ENCODE measurements around the gene KIF26B.

DNA sequence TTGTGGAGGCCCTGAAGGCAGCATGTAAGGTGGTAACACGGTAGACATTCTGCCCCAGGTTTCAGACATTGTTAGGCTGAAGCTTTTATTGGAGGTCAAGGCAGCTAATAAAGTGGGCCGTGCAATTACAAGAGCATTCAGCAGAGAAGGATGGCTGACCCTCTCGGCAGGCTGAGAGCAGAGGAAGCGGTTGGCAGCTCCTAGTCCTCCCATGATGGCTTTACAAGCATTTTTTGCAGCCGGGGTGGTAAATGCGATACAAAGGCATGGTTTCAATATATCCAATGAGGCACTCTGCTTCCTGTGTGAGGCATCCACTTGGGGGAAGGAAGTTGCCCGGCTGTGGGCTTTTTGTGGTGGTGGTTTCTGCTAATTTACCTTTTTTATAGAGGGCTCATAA lies 14.6 kb downstream of the KIF26B start:
- TF ChIP-seq, protein P1, sequence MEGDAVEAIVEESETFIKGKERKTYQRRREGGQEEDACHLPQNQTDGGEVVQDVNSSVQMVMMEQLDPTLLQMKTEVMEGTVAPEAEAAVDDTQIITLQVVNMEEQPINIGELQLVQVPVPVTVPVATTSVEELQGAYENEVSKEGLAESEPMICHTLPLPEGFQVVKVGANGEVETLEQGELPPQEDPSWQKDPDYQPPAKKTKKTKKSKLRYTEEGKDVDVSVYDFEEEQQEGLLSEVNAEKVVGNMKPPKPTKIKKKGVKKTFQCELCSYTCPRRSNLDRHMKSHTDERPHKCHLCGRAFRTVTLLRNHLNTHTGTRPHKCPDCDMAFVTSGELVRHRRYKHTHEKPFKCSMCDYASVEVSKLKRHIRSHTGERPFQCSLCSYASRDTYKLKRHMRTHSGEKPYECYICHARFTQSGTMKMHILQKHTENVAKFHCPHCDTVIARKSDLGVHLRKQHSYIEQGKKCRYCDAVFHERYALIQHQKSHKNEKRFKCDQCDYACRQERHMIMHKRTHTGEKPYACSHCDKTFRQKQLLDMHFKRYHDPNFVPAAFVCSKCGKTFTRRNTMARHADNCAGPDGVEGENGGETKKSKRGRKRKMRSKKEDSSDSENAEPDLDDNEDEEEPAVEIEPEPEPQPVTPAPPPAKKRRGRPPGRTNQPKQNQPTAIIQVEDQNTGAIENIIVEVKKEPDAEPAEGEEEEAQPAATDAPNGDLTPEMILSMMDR (IDR thresholded peaks at IDR 0.05; ENCODE audit: low read depth, low read length) = no peak
- no peak for TF ChIP-seq EZH2phosphoT487 (IDR thresholded peaks at IDR 0.05; ENCODE audit: low read depth)

Data from OCI-LY3 (cell line).